ENCODE results near the gene NCAPD3. TPM values are rescaled to one million over a fixed set of nuclear protein-coding genes. Genes with fewer than 3 reads are reported as not detected.
"Not testable (repeated sequence)": the region's sequence is repeated elsewhere in the genome, so short reads cannot be mapped to it uniquely, and the experiment has no call there.

NCAPD3 gene
- total RNA-seq, 1 experiment from 2014 or later, result 29.4 TPM

DNA sequence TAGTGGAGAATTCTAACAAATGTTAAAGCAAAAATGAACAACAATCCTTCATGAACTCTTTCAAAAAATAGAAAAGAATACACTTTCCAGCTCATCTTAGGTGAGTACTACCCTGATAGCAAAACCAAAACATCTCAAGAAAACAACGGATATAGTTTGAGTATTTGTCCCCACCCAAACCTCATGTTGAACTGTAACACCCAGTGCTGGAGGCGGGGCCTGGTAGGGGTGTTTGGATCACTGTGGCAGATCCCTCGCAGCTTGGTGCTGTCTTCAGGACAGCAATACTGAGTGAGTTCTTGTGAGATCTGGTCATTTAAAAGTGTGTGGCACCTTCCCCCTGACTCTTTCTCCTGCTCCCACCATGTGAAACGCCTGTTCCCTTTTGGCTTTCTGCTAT, 27.0 kb downstream of the NCAPD3 start:
- no peak overlapping the region for H3K27ac ChIP-seq
- no peaks in the 10 kb centered on the region for H3K4me1 ChIP-seq (replicated peaks)
- H3K36me3 ChIP-seq, result peaks cover 13% of the 10 kb centered on the region
- H3K9me3 ChIP-seq (replicated peaks), result no peaks in the 10 kb centered on the region
- no peaks in the 10 kb centered on the region for H3K27me3 ChIP-seq (replicated peaks)
- H3K4me3 ChIP-seq, result no peak overlapping the region
- DNase-seq (ENCODE audit: low read depth in 1 of 2, low spot score in 2 of 2), result no peak

DNA sequence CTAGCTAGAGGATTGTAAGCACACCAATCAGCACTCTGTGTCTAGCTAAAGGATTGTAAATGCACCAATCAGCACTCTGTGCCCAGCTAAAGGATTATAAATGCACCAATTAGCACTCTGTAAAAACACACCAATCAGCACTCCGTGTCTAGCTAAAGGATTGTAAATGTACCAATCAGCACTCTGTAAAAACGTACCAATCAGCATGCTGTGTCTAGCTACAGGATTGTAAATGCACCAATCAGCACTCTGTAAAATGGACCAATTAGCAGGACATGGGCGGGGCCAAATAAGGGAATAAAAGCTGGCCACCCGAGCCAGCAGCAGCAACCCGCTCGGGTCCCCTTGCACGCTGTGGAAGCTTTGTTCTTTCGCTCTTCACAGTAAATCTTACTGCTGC, 35.7 kb downstream of the NCAPD3 start:
- not testable (repeated sequence) for H3K9me3 ChIP-seq (replicated peaks); DNase-seq (ENCODE audit: low read depth in 1 of 2, low spot score in 2 of 2); H3K27me3 ChIP-seq (replicated peaks); H3K4me1 ChIP-seq (replicated peaks); H3K27ac ChIP-seq; H3K4me3 ChIP-seq
- peaks cover 44% of the 10 kb centered on the region for H3K36me3 ChIP-seq

DNA sequence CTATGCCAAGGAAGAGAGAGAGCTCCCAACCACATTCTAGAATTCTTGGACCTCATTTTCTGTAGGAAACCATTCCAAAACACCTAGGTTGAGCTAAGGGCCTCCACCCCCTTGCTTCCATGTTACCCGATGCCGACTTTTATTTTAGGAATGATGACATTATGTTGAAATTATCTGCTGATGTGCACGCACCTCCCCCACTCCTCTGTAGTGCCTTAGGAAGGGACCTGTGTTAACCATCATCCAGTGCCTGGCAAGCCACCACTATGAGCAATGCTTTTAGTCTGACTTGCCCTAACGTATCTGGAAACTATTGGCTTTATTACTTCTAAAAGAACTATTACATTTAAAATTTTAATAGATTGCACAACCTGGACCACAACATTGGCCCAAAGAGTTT, 42.1 kb downstream of the NCAPD3 start:
- no peak overlapping the region for H3K4me3 ChIP-seq
- H3K4me1 ChIP-seq (replicated peaks), result no peaks in the 10 kb centered on the region
- no peak for DNase-seq (ENCODE audit: low read depth in 1 of 2, low spot score in 2 of 2)
- no peak overlapping the region for H3K27ac ChIP-seq
- H3K9me3 ChIP-seq (replicated peaks), result no peaks in the 10 kb centered on the region
- H3K36me3 ChIP-seq, result peaks cover 13% of the 10 kb centered on the region; the same call in 1 of the 2 replicates
- H3K27me3 ChIP-seq (replicated peaks), result no peaks in the 10 kb centered on the region

DNA sequence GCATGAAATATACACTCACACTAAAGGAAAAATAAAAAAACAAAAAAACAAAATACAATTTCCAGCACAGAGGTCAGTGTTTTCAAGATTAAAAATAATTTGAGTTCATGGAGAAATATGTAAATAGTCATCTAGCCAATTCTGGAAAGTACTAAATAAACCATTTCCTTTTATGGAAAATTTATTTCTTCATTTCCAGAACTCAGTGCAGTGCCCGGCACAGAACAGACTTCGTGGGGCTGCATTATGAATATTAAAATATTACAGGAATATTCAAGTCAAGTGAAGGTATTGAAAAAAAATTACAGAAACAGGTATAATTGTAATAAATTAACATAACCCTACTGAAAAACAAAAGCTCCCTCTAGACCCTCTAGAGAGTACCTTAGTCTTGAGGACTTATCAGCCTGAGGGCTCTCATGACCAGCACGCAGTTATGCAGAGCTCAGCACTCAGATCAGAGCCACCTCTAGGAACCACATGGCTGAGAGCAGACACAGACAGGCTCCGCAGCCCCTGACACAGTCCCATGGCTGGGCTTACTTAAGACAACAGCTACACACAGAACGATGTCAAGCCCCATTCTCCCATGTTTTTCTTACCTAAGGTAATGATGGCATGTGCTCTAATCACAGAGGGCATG, 45.6 kb downstream of the NCAPD3 start:
- no peak for DNase-seq (ENCODE audit: low read depth in 1 of 2, low spot score in 2 of 2)
- H3K4me1 ChIP-seq (replicated peaks), result no peaks in the 10 kb centered on the region
- no peaks in the 10 kb centered on the region for H3K27me3 ChIP-seq (replicated peaks)
- peaks cover 7% of the 10 kb centered on the region; the same call in 1 of the 2 replicates for H3K36me3 ChIP-seq
- no peak overlapping the region for H3K27ac ChIP-seq
- no peaks in the 10 kb centered on the region for H3K9me3 ChIP-seq (replicated peaks)
- H3K4me3 ChIP-seq, result no peak overlapping the region

DNA sequence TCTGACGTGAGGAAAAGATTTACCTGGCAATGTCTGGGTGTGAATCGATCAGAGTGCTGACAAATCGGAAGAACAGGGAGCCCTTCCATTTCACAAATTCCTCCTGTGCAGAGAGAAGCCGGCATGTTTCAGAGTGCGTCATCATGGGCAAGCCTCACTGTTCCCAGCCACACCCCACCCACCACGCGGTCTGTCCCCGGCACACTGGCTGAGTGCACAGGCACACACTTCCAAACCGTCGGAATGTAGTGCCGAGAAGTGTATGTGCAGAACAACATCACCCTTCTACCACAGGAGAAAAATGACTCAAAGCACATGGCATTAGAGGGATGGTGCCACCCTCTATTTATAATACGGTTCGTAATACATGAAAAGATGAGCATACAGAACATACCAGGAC, 47.5 kb downstream of the NCAPD3 start:
- peaks cover 7% of the 10 kb centered on the region; the same call in 1 of the 2 replicates for H3K36me3 ChIP-seq
- DNase-seq (ENCODE audit: low read depth in 1 of 2, low spot score in 2 of 2), result no peak
- no peak overlapping the region for H3K27ac ChIP-seq
- H3K27me3 ChIP-seq (replicated peaks), result no peaks in the 10 kb centered on the region
- no peak overlapping the region for H3K4me3 ChIP-seq
- H3K4me1 ChIP-seq (replicated peaks), result no peaks in the 10 kb centered on the region
- H3K9me3 ChIP-seq (replicated peaks), result no peaks in the 10 kb centered on the region

DNA sequence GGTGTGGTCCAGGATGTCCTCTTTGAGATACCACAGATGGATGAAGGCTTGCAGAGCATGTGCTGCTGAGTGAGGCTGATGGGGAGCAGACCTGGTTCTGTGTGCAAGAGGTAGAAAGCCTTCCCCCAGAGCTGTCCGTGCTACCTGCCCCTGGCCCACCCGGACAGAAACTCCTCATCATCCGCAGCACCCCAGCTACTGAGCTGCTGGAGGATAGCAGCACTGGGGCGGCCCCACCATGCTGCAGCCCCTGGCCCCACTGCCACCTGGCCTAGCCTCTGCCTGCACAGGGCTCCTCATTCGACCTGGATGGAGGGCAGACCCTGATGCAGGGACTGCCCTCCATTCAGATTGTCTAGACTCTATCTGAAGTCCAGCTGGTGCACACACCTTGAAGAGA, 50.5 kb downstream of the NCAPD3 start:
- Histone ChIP-seq H3K4me1 (replicated peaks) (no peaks in the 10 kb centered on the region), H3K9me3 (replicated peaks) (no peaks in the 10 kb centered on the region), H3K27ac (no peak overlapping the region), H3K4me3 (no peak overlapping the region), H3K36me3 (peaks cover 5% of the 10 kb centered on the region; the same call in 1 of the 2 replicates), H3K27me3 (replicated peaks) (no peaks in the 10 kb centered on the region)
- no peak for DNase-seq (ENCODE audit: low read depth in 1 of 2, low spot score in 2 of 2)

DNA sequence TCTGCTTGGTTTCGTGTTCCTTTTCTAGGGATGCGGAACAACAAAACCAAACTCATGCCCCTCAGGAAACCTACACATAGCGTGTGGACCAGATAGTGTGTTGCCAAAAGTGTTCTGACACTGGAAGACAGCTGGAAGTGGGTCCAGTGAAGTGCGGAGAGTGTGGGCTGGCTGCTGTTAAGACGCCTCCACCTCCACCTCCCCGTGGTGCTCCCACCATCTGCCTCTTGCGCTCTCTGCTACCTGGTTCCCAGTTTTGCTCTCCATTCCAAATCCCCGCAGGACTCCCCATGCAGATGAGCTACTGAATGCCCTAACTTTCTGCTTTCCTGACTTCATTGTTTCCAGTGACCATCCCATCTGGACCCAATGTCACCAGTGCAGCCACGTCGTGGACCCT, 51.8 kb downstream of the NCAPD3 start:
- Histone ChIP-seq H3K27ac (no peak overlapping the region), H3K4me3 (no peak overlapping the region), H3K4me1 (replicated peaks) (no peaks in the 10 kb centered on the region), H3K9me3 (replicated peaks) (no peaks in the 10 kb centered on the region), H3K27me3 (replicated peaks) (no peaks in the 10 kb centered on the region), H3K36me3 (peaks cover 4% of the 10 kb centered on the region; the same call in 1 of the 2 replicates)
- DNase-seq (ENCODE audit: low read depth in 1 of 2, low spot score in 2 of 2), result no peak

DNA sequence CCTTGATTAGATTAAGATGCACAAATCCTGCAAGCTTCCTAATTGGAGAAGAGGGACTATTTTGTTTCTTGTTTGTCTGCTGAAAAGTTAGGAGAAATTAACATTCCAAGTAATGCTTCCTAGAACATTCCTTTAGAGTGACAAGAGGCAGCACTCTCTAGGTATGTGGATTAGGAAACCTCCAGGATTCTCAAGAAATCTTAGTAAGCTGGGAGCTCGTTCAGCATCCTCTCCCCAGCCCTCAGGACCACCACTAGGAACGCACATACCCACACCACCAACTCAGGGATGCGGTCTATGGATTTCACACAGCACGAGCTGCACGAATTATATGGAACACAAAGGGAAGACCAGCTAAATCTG, 52.9 kb downstream of the NCAPD3 start:
- H3K27ac ChIP-seq, result no peak overlapping the region
- no peaks in the 10 kb centered on the region for H3K4me1 ChIP-seq (replicated peaks)
- DNase-seq (ENCODE audit: low read depth in 1 of 2, low spot score in 2 of 2), result no peak
- H3K36me3 ChIP-seq, result peaks cover 4% of the 10 kb centered on the region; the same call in 1 of the 2 replicates
- no peaks in the 10 kb centered on the region for H3K27me3 ChIP-seq (replicated peaks)
- H3K9me3 ChIP-seq (replicated peaks), result no peaks in the 10 kb centered on the region
- H3K4me3 ChIP-seq, result no peak overlapping the region

DNA sequence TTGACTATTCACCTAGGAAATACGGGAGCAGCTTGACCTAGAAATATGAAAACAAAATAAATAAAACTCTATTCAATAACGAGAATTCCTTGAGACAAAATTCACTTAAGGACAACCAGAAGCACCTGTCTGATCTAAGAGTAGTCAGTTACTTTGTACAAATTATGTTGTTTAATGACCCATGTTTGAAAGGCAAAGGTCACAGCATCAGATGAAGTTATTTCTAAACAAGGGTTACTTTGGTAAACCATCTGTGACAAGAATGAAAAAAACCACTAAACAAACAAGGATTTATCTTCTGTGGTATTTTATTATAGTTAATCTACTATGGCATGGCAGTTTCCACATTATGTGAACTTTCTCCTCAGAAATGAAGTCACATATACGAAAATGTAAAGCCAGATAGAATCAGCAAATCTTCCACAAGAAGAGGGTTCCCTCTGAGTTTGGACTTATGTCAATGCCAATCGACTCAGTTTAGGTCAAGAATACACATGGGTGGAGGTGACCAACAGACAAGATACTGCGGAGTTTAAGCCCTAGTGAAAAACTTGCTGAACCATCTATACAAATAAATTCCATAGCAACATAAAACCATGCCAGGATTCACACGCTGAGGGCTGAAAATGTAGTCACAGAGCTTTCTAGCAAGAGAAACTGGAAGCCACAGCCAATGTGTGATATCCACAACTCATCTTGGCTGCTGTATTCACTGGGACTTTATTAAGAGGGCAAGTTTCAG, 53.4 kb downstream of the NCAPD3 start:
- H3K9me3 ChIP-seq (replicated peaks), result no peaks in the 10 kb centered on the region
- H3K4me1 ChIP-seq (replicated peaks), result no peaks in the 10 kb centered on the region
- no peak for DNase-seq (ENCODE audit: low read depth in 1 of 2, low spot score in 2 of 2)
- no peaks in the 10 kb centered on the region for H3K27me3 ChIP-seq (replicated peaks)
- no peak overlapping the region for H3K27ac ChIP-seq
- no peak overlapping the region for H3K4me3 ChIP-seq
- peaks cover 3% of the 10 kb centered on the region; the same call in 1 of the 2 replicates for H3K36me3 ChIP-seq

DNA sequence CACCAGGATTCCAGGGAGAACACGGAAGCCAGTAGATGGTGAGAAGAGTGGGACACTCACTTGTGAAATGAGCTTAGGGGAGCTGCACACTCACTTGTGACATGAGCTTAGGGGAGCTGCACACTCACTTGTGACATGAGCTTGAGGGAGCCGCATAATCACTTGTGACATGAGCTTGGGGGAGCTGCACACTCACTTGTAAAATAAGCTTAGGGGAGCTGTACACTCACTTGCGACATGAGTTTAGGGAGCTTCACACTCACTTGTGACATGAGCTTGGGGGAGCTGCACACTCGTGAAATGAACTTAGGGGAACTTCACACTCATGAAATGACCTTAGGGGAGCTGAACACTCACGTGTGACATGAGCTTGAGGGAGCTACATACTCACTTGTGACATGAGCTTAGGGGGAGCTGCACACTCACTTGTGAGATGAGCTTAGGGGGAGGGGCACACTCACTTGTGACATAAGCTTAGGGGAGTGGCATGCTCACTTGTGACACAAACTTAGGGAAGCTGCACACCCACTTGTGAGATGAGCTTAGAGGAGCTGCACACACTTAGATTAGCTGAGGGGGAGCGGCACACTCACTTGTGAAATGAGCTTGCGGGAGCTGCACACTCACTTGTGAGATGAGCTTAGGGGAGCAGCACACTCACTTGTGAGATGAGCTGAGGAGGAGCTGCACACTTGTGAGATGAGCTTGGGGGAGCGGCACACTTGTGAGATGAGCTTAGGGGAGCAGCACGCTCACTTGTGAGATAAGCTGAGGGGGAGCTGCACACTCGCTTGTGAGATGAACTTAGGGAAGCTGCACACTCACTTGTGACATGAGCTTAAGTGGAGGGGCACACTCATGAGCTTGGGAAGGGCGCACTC, 59.0 kb downstream of the NCAPD3 start:
- Histone ChIP-seq H3K27me3 (replicated peaks) (no peaks in the 10 kb centered on the region), H3K36me3 (peaks cover 15% of the 10 kb centered on the region), H3K4me1 (replicated peaks) (no peaks in the 10 kb centered on the region), H3K4me3 (no peak overlapping the region), H3K27ac (no peak overlapping the region), H3K9me3 (replicated peaks) (no peaks in the 10 kb centered on the region)
- DNase-seq (ENCODE audit: low read depth in 1 of 2, low spot score in 2 of 2), result no peak

DNA sequence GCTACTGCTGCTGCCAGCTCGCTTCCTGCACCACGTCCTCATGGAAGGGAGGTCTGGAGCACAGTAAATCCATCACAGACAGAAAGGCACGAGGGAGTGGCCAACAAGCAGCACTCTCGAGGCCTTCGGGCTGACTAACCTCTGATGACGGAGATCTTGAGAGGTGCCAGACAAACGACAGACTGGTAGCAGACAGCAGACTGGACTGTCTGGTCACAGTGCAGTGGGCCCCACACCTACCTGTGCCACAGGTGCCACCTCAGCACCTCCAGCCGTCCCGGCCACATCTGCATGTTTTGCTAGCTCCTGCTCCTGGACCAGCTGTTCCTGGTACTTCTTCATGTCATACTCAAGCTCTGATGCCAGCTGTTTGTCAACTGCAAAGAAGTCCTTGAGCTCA, 64.1 kb downstream of the NCAPD3 start:
- H3K27me3 ChIP-seq (replicated peaks), result no peaks in the 10 kb centered on the region
- H3K4me1 ChIP-seq (replicated peaks), result no peaks in the 10 kb centered on the region
- no peak overlapping the region for H3K4me3 ChIP-seq
- H3K36me3 ChIP-seq, result peaks cover 17% of the 10 kb centered on the region
- no peaks in the 10 kb centered on the region for H3K9me3 ChIP-seq (replicated peaks)
- H3K27ac ChIP-seq, result no peak overlapping the region
- DNase-seq (ENCODE audit: low read depth in 1 of 2, low spot score in 2 of 2), result no peak

DNA sequence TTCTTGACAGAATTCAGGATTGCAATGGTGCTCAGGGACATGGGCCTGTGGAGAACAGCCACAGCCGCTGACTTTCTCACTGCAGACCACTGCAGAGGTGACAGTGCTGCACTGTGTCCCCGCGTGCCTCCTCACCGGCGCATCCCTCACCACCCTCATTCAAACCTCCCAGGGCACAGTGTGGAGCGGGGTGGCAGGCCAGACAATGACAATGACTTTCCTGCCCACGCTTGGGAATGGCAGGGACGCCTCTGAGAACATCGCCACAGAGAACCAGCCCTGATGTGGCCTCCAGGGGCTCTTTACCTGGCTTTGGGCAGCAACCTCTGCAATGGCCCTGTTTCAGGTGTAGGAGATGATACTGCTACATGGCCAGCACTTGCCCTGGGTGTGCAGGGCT, 65.7 kb downstream of the NCAPD3 start:
- H3K4me1 ChIP-seq (replicated peaks), result no peaks in the 10 kb centered on the region
- no peak overlapping the region for H3K27ac ChIP-seq
- no peak for DNase-seq (ENCODE audit: low read depth in 1 of 2, low spot score in 2 of 2)
- H3K4me3 ChIP-seq, result no peak overlapping the region
- peaks cover 17% of the 10 kb centered on the region for H3K36me3 ChIP-seq
- no peaks in the 10 kb centered on the region for H3K27me3 ChIP-seq (replicated peaks)
- no peaks in the 10 kb centered on the region for H3K9me3 ChIP-seq (replicated peaks)

DNA sequence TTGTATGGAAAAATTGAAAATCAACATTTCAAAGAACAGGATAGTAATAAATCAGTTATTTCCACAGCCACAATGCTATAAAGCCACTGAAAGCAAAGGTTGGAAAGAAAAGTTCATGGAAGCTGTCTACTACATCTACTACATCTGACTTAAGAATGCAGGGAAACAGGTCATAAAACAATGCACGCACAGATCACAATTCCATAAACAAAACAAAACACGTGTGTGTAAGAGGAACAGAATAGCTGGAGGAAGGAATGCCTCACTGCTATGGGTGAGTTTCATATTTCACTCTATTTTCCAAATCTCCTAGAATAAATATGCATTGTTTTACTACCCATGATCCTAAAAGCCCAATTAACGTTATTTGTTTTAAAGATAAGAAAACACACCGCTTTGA, 66.3 kb downstream of the NCAPD3 start:
- H3K9me3 ChIP-seq (replicated peaks), result no peaks in the 10 kb centered on the region
- H3K36me3 ChIP-seq, result peaks cover 17% of the 10 kb centered on the region
- DNase-seq (ENCODE audit: low read depth in 1 of 2, low spot score in 2 of 2), result no peak
- no peak overlapping the region for H3K4me3 ChIP-seq
- H3K4me1 ChIP-seq (replicated peaks), result no peaks in the 10 kb centered on the region
- H3K27me3 ChIP-seq (replicated peaks), result no peaks in the 10 kb centered on the region
- H3K27ac ChIP-seq, result no peak overlapping the region
